K562 (cell line): ENCODE results near the gene ZNF277. TPM values are rescaled to one million over a fixed set of nuclear protein-coding genes. Genes with fewer than 3 reads are reported as not detected.

Experiments used
- ATAC-seq: fragments of 200-7000 bp; cut with Tn5 transposase; 3 replicates; pipeline ENCODE4 v1.9.1; 2020; ENCODE audit warnings: moderate library complexity
- BruUV-seq: library from RNA; stranded (reverse); fragments of 400-500 nt; replicated peaks from 2 replicates; lab custom pipeline; 2021; lab: Mats Ljungman, UMichigan
- CTCF ChIA-PET: fragments of 300-600 bp; formaldehyde crosslinking; extraction: SDS; loops from one replicate; lab custom pipeline; 2021; ENCODE audit warnings: low intra/inter-chr PET ratio; lab: Yijun Ruan, JAX
- POLR2A ChIA-PET: fragments of 300-600, 350-650 bp; sonication (Branson Sonifier 250); formaldehyde crosslinking; extraction: SDS; loops from one replicate; lab custom pipeline; 2021; ENCODE audit warnings: antibody characterized with exemption, inconsistent platforms; lab: Yijun Ruan, JAX
- DNase-seq, 4 experiments: peaks; one replicate each; pipeline versions ENCODE4 v3.0.0 to v3.0.0-alpha.2; 2011 to 2018; ENCODE audit warnings: low spot score in 3 of 4, mixed read lengths in 3 of 4; ENCODE audit errors: extremely low read depth in 1 of 4
- FAIRE-seq: peaks from 2 replicates; lab custom pipeline; 2011; peaks lifted over from hg19 to GRCh38; lab: Jason Lieb, UNC
- H2AFZ ChIP-seq: 2 replicates; pipeline ENCODE4 v1.6.0; 2011; ENCODE audit warnings: low read depth, low read length, control low read depth, inconsistent platforms
- H3K27ac ChIP-seq: fragments of 200-600 bp; 3 replicates; pipeline ENCODE4 v1.8.0; 2011; ENCODE audit warnings: low read depth, mild to moderate bottlenecking, control low read depth, inconsistent platforms, low read length, moderate library complexity, mixed read lengths; ENCODE audit errors: extremely low read depth
- H3K27me3 ChIP-seq, 2 experiments: fragments of 300-600 bp in 1 of 2; 2 replicates in 1 of 2; 3 replicates in 1 of 2; pipeline versions ENCODE4 v1.6.0 to v1.8.0; 2011; ENCODE audit warnings: inconsistent platforms in 2 of 2, low read length in 2 of 2, mild to moderate bottlenecking in 1 of 2, mixed read lengths in 1 of 2, moderate library complexity in 1 of 2; ENCODE audit not compliant: control insufficient read depth in 2 of 2, insufficient read depth in 2 of 2
- H3K36me3 ChIP-seq: fragments of 300-600 bp; 3 replicates; pipeline ENCODE4 v1.8.0; 2011; ENCODE audit warnings: mild to moderate bottlenecking, low read length, inconsistent platforms; ENCODE audit not compliant: control insufficient read depth, insufficient read depth
- H3K4me1 ChIP-seq, 2 experiments: fragments of 200-600 bp in 1 of 2; replicated peaks in 1 of 2; 2 replicates in 1 of 2; 3 replicates in 1 of 2; pipeline versions ENCODE4 v1.5.1 to v1.8.0; 2011; ENCODE audit warnings: inconsistent platforms in 2 of 2, low read length in 2 of 2, mild to moderate bottlenecking in 1 of 2, mixed read lengths in 1 of 2, moderate library complexity in 1 of 2; ENCODE audit not compliant: control insufficient read depth in 2 of 2, insufficient read depth in 2 of 2
- H3K4me2 ChIP-seq: 2 replicates; pipeline ENCODE4 v1.6.1; 2011; ENCODE audit warnings: low read length, control low read depth, inconsistent platforms, mixed read lengths; ENCODE audit not compliant: insufficient read depth
- H3K4me3 ChIP-seq: fragments of 200-600 bp; sonication (generic), shearing (Covaris generic); 2 replicates; pipeline ENCODE4 v1.5.1; 2016; ENCODE audit warnings: control low read depth, inconsistent platforms
- H3K79me2 ChIP-seq: fragments of 200-600 bp; 3 replicates; pipeline ENCODE4 v1.8.0; 2011; ENCODE audit warnings: low read length, inconsistent platforms; ENCODE audit not compliant: control insufficient read depth, insufficient read depth
- H3K9ac ChIP-seq, 2 experiments: 2 replicates each; pipeline versions ENCODE4 v1.6.0 to v1.6.1; 2011; ENCODE audit warnings: low read depth in 2 of 2, low read length in 2 of 2, control low read depth in 1 of 2, inconsistent platforms in 1 of 2, mild to moderate bottlenecking in 1 of 2, mixed read lengths in 1 of 2; ENCODE audit not compliant: insufficient read depth in 1 of 2
- H3K9me1 ChIP-seq: one replicate; pipeline ENCODE4 v1.6.0; 2011; ENCODE audit warnings: inconsistent platforms, mild to moderate bottlenecking, low read length, moderate library complexity; ENCODE audit not compliant: control insufficient read depth, insufficient read depth
- H3K9me3 ChIP-seq: replicated peaks from 2 replicates; pipeline ENCODE4 v1.5.1; 2011; ENCODE audit warnings: low read depth, low read length, inconsistent platforms; ENCODE audit not compliant: control insufficient read depth, insufficient read depth
- H4K20me1 ChIP-seq: replicated peaks from 2 replicates; pipeline ENCODE4 v1.6.1; 2011; ENCODE audit warnings: low read length, inconsistent platforms, mixed read lengths; ENCODE audit not compliant: control insufficient read depth, insufficient read depth
- HNRNPH1 ChIP-seq: fragments of 200-400 bp; formaldehyde crosslinking; optimal IDR thresholded peaks from 2 replicates; pipeline ENCODE3; 2017; ENCODE audit warnings: low read depth, mild to moderate bottlenecking, low read length, moderate library complexity
- RFX5 ChIP-seq: IDR thresholded peaks from 2 replicates; pipeline ENCODE4 v1.6.1; 2011; ENCODE audit warnings: low read depth, mild to moderate bottlenecking, improper control_type of control experiment, low read length
- SIN3B ChIP-seq: fragments of 450-650 bp; IDR thresholded peaks from 2 replicates; pipeline ENCODE4 v1.6.1; 2017; ENCODE audit warnings: low read depth, mild to moderate bottlenecking, moderate library complexity
- SNIP1 ChIP-seq: fragments of 450-650 bp; IDR thresholded peaks from 2 replicates; pipeline ENCODE4 v1.7.1; 2017; ENCODE audit warnings: low read depth, mild to moderate bottlenecking
- SP2 ChIP-seq: IDR thresholded peaks from 2 replicates; pipeline ENCODE4 v1.6.1; 2011; ENCODE audit warnings: mild to moderate bottlenecking, low read depth, low read length, moderate library complexity; ENCODE audit not compliant: poor library complexity, severe bottlenecking; ENCODE audit errors: extremely low read depth
- TFAP4 ChIP-seq: sonication (generic); formaldehyde crosslinking; IDR thresholded peaks from 2 replicates; pipeline ENCODE4 v1.8.0; 2022; ENCODE audit warnings: missing genetic modification reagents, mild to moderate bottlenecking, moderate library complexity, borderline replicate concordance
- ZNF316 ChIP-seq: fragments of 450-650 bp; IDR thresholded peaks from 2 replicates; pipeline ENCODE4 v1.6.1; 2016
- in situ Hi-C: fragments of 300-500 bp; cut with MboI; formaldehyde crosslinking; loops from 4 replicates; pipeline ENCODE4 v1.15.0; 2018; ENCODE audit warnings: inconsistent platforms, mixed read lengths
- intact Hi-C: fragments of 100-400 bp; cut with micrococcal nuclease; formaldehyde crosslinking; loops from 2 replicates; pipeline ENCODE4 v1.14.2; 2022
- polyA plus RNA-seq, 8 experiments: library from polyadenylated mRNA; depleted of rRNA in 4 of 8; stranded (reverse) in 5 of 8; unstranded in 3 of 8; fragments of >200 nt; fragmentation: Nextera tagmentation in 2 of 8; fragmentation: Illumina TruSeq in 1 of 8; extraction: Ambion mirVana in 2 of 8; extraction: Trizol in 1 of 8; gene quantifications; 2 replicates each; pipeline versions ENCODE4 v1.2.1 to v1.2.3, GENCODE V29; 2011 to 2014; ENCODE audit warnings: inconsistent platforms in 1 of 8, missing spikeins in 1 of 8
- total RNA-seq, 7 experiments: library from RNA; depleted of rRNA in 6 of 7; stranded (reverse); fragments of >200 nt in 6 of 7; fragmentation: Illumina TruSeq in 2 of 7; extraction: Trizol in 2 of 7; gene quantifications; 2 replicates each; pipeline versions ENCODE4 v1.2.1 to v1.2.3, GENCODE V29; 2011 to 2021; ENCODE audit warnings: low replicate concordance in 1 of 7

Gene ZNF277
- total and polyA plus RNA-seq, 9 of the 15 experiments (the other 6 are each of a cell fraction or from before 2014, with no cell fraction given), result 18.8 to 33.5 (median 27.7) TPM

- TF ChIP-seq RFX5 (no peak), SIN3B (no peak)
- TF ChIP-seq, all 486 proteins: peak for 4
Measured at GRCh38 chr7:112254709-112255387, 48.4 kb downstream of the ZNF277 start (continued).

GRCh38 chr7:112255388-112255720 lies 48.9 kb downstream of the ZNF277 start:
- H2AFZ ChIP-seq, result no peak overlapping the region
- no peak overlapping the region for H3K4me2 ChIP-seq
- FAIRE-seq (no peak), ATAC-seq (no peak), DNase-seq (no peak)
- no peaks in the 10 kb centered on the region for H4K20me1 ChIP-seq
- H3K27ac ChIP-seq, result no peak overlapping the region
- BruUV-seq, result no TSS peak
- no peaks in the 10 kb centered on the region for H3K79me2 ChIP-seq
- no peak overlapping the region for H3K4me3 ChIP-seq
- H3K9me3 ChIP-seq, result no peaks in the 10 kb centered on the region
- H3K9me1 ChIP-seq, result no peaks in the 10 kb centered on the region
- intact Hi-C loops, result no loop called here
- TF ChIP-seq HNRNPH1, result no peak
- TF ChIP-seq SP2, result no peak
- no peak for TF ChIP-seq TFAP4
- no peak for TF ChIP-seq SNIP1
- no peak for TF ChIP-seq ZNF316
- in situ Hi-C loops, result no loop called here
- no peaks in the 10 kb centered on the region for H3K4me1 ChIP-seq
- H3K9ac ChIP-seq, result no peak overlapping the region
- no peaks in the 10 kb centered on the region; a peak in 1 of 5 replicates for H3K27me3 ChIP-seq
- no peaks in the 10 kb centered on the region for H3K36me3 ChIP-seq
- ChIA-PET CTCF (no interaction called here), POLR2A (interaction anchor here (0.5 kb wide), 1 partner anchor 45 kb away, joined by 3 read pairs; no protein-coding TSS in a partner anchor)
